HFF-Myc (cell line): ENCODE results near the gene AKAP17A.

ENCODE experiments used
- DNase-seq: peaks from one replicate; pipeline ENCODE4 v3.0.0-alpha.2; 2011; ENCODE audit warnings: low read depth; ENCODE audit errors: extremely low read depth
- H3K4me3 ChIP-seq: replicated peaks from 2 replicates; pipeline ENCODE4 v1.5.1; 2011; ENCODE audit warnings: low read depth, mild to moderate bottlenecking, control low read depth, low read length
- TF ChIP-seq, protein P1 (sequence below): IDR thresholded peaks from 2 replicates; pipeline ENCODE4 v1.5.1; 2012; ENCODE audit warnings: mild to moderate bottlenecking, low read depth, low read length, control low read depth; ENCODE audit errors: missing control alignments

The AKAP17A gene, protein sequence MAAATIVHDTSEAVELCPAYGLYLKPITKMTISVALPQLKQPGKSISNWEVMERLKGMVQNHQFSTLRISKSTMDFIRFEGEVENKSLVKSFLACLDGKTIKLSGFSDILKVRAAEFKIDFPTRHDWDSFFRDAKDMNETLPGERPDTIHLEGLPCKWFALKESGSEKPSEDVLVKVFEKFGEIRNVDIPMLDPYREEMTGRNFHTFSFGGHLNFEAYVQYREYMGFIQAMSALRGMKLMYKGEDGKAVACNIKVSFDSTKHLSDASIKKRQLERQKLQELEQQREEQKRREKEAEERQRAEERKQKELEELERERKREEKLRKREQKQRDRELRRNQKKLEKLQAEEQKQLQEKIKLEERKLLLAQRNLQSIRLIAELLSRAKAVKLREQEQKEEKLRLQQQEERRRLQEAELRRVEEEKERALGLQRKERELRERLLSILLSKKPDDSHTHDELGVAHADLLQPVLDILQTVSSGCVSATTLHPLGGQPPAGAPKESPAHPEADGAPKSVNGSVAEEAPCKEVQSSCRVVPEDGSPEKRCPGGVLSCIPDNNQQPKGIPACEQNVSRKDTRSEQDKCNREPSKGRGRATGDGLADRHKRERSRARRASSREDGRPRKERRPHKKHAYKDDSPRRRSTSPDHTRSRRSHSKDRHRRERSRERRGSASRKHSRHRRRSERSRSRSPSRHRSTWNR

DNA sequence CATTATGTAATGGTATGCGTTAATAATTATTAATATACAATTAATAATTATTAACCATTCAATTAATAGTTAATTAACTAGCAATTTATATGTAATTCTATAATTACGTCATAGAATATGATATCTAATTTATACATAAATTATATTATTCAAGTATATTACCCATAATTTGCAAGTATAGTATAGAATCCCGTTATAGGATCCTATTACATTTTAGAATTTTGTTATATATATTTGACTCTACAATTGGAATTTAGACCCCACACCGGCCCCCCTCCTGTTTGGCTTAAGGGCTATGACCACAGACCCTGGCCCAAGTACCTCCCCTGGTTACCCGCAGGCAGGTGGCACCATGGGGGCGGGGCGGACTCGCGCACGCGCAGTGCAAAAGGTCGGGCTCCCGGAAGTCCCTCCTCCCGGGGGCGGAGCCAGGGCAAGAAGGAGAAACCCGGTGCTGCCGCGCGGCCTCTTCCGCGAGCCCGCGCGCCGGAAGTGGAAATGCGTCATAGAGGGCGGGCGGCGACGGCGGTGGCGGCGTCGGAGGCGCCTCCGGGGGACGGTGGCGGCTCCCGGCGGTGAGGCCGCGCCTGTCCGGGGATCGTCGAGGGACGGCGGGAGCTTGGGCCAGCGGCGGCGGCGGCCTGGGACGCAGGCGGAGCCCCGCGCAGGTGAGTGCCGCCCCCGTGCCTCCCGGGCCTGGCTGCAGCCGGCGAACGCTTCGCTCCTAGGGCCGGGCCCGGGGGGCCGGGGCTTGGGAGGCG lies at the start of gene AKAP17A:
TSS of gene AKAP17A (plus strand) at position 503 of the 761 bp plus-strand sequence. CDS start 1,859 bp downstream, outside the sequence.
- TF ChIP-seq, protein P1, sequence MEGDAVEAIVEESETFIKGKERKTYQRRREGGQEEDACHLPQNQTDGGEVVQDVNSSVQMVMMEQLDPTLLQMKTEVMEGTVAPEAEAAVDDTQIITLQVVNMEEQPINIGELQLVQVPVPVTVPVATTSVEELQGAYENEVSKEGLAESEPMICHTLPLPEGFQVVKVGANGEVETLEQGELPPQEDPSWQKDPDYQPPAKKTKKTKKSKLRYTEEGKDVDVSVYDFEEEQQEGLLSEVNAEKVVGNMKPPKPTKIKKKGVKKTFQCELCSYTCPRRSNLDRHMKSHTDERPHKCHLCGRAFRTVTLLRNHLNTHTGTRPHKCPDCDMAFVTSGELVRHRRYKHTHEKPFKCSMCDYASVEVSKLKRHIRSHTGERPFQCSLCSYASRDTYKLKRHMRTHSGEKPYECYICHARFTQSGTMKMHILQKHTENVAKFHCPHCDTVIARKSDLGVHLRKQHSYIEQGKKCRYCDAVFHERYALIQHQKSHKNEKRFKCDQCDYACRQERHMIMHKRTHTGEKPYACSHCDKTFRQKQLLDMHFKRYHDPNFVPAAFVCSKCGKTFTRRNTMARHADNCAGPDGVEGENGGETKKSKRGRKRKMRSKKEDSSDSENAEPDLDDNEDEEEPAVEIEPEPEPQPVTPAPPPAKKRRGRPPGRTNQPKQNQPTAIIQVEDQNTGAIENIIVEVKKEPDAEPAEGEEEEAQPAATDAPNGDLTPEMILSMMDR = no peak
- peak; percentile 49 for DNase-seq
- peak within 1 kb of the TSS; percentile 79 for H3K4me3 ChIP-seq

DNA sequence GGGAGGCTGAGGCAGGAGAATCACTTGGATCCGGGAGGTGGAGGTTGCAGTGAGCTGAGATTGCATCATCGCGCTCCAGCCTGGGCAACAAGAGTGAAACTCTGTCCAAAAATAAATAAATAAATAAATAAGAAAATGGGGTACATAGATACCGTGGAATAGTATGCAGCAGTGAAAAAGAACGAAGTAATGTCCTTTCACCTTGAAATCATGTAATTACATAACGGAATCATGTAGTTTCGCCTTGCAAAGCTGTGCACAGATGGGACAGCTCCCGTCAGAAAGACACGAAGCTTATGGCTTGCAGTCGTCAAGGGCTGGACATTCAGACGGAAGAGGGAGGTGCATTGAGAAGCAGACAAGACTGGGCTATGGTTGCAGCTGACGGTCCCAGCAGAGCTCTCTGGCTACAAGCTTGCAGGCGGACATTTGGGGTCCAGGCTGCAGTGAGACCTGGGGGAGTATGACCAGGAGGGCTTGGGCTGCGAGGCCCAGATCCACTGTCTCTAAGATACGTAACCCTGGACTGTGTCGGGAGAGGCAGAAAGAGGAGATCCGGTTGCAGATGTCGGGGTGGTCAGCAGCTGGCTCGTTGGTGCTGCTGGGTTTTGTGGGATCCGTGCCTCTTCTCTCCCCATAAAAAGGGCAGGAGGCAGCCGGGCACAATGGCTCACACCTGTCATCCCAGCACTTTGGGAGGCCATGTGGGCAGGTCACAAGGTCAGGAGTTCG lies 48.2 kb upstream of the AKAP17A start:
- no peak overlapping the region for H3K4me3 ChIP-seq
- no peak for DNase-seq
- TF ChIP-seq, protein P1 = no peak

DNA sequence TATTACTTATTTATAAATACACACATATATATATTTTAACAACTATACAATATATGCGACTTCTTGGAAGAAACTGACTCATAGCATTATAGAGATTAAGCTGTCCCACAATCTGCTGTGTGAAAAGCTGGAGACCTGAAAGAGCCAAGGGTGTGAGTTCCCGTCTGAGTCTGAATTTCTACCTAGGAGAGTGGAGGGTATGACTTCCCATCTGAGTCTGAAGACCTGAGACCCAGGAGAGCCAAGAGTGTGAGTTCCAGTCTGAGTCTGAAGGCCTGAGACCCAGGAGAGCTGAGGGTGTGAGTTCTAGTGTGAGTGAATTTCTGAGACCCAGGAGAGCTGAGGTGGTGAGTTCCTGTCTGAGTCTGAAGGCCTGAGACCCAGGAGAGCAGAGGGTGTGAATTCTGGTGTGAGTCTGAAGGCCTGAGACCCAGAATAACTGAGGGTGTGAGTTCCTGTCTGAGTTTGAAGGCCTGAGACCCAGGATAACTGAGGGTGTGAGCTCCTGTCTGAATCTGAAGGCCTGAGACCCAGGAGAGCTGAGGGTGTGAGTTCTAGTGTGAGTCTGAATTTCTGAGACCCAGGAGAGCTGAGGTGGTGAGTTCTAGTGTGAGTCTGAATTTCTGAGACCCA lies 45.5 kb upstream of the AKAP17A start:
- DNase-seq = no peak
- no peak overlapping the region for H3K4me3 ChIP-seq
- TF ChIP-seq, protein P1 = no peak

DNA sequence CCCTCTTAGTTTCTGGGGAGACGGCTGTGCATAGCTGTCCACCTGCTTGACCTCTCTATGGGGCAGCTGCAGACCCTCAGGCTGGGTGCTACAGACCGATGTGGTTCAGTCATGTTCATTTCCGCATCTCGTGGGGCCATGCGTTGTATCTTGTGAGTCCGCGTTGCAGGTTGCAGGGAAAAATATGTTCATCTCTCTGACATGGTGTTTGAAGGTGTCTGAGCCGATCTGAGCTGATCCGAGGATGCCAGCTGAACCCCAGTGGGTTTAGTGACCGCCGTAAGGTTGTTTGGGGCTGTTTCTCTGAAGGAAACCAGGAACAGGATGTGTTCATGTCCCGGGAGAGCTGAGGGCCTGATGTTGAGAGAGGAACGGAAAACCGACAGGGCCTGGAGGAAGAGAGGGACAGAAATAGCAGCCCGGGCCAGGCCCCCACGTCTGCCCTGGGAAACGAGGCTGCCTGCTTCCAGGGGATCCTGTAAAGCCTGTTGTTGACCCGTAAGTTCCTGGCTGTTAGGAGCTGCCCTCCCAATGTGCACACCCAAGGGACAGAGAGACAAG lies 44.6 kb upstream of the AKAP17A start:
- no peak for DNase-seq
- TF ChIP-seq, protein P1 = no peak
- H3K4me3 ChIP-seq = no peak overlapping the region

DNA sequence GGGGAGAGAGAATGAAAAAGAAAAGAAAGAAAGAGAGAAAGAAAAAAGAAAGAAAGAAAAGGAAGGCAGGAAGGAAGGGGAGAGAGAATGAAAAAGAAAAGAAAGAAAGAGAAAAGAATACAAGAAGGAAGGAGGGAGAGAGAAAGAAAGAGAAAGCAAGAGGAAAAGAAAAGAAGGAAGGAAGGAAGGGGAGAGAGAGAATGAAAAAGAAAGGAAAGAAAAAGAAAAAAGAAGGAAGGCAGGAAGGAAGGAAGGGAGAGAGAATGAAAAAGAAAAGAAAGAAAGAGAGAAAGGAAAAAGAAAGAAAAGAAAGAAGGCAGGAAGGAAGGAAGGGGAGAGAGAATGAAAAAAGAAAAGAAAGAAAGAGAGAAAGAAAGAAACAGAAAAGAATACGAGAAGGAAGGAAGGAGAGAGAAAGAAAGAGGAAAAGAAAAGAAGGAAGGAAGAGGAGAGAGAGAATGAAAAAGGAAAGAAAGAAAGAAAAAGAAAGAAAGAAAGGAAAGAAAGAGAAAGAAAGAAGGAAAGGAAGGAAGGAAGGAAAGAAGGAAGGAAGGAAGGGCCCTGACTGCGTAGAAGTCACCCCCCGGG lies 39.4 kb upstream of the AKAP17A start:
- H3K4me3 ChIP-seq = no peak overlapping the region
- TF ChIP-seq, protein P1 = no peak
- DNase-seq = no peak
